HuH-7 (cell line): Measurements from ENCODE around the gene CMTM1.
"Not testable (repeated sequence)": the region's sequence is repeated elsewhere in the genome, so short reads cannot be mapped to it uniquely, and the experiment has no call there.

Source experiments
- DNase-seq: peaks from one replicate; pipeline ENCODE4 v3.0.0; 2011; ENCODE audit warnings: low spot score

Gene CMTM1

DNA sequence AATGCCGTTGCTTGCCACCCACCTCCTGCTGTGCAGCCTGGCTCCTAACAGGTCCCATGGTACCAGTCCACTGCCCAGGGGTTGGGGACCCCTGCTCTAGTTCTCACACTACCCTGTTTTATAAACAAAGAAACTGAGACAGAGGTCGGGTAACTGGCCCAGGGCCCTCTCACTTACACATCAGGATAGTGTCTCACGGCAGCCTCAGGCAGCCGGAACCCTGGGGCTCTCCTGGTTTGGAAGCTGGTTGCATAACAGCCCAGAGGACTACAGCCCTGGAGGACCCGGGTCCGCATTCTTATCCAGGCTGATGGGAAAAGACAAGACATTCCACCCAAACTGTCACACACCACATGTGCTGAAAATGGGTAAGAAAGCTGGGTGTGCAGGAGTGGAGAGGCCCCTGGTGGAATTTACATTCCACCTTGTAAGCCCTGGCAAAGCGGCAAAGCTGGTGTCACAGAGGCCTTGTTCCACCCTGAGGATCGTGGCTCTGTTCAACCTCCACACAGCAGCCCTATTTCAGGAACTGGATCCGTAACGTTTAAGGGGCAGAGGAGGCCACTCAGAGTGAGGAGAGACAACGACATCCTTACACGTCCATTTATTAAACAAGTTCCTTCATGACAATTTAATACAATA is 48.0 kb downstream of the CMTM1 start:
- no peak for DNase-seq

DNA sequence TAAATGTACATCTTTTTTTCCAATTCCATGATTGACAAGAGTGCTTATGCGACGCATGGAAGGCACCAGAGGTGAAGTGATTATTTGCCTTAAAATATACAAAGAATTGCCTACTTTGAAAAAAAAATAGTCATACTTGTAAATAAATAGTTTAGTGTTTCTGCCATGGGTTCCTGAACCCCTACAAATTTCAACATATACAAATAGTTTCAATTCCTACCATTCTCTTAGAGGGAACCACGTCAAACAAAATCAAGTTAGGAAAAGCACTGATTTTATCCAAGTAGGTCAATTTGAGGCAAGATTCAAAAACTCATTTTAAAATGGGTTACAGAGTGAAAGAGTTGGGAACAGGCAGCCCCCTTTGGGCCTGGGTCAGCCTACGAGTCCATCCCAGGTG is 49.9 kb downstream of the CMTM1 start:
- no peak for DNase-seq

DNA sequence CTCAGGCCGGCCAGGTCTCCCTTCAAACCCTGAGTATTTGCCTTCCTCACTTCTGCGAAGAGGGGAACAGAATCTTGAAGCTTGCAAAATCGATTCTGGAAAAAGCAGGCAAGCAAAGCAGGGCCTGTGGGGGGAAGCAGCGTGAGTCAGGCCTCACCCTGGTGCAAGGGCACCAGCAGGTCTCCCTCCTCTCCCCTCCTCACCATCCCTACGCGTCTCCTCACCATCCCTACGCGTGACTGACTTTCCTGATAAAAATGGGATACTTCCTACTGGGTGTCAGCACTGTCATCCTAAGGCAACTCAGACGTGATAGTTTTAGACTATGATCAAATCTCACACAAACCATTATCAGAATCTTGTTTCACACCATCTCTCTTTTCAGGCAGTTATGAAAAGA is 50.4 kb downstream of the CMTM1 start:
- no peak for DNase-seq

DNA sequence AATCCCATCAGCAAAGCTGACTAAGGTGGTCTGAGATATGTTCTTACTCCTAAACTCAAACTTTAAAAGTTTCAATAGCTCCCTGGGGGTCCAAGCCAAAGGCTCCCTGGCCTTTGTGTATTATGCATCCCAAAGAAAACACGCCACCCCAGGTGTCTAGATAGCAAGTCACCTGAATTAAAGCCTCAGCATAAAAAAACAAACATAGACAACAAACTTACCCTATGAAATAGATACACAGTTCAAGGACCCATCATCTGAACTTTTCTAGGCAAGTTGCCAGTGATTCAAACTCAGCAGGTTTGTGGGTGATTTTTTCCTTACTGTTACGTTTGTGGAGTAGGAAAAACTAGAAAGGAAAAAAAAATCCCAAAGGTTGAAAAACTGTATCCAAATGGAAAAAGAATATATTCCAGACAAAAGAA is 50.8 kb downstream of the CMTM1 start:
- DNase-seq = no peak

DNA sequence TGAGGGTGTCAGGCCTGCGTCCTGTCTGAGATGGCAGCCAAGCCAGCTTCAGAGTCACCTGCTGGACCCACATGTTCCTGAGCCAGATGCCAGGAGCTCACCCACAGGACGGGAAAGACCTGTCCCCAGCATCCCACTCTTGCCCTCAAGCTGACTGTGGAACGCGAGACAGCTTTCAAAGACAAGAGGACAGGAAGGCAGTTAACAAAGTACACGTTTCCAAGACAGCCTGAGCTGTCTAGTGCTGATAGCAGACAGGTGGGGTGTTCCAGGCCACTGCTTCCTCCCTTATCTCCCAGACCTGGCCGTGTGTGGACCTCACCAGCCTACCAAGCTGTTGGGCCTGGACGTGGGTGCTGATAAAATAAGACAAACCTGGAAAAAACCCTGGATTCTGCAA is 51.5 kb downstream of the CMTM1 start:
- DNase-seq = no peak

DNA sequence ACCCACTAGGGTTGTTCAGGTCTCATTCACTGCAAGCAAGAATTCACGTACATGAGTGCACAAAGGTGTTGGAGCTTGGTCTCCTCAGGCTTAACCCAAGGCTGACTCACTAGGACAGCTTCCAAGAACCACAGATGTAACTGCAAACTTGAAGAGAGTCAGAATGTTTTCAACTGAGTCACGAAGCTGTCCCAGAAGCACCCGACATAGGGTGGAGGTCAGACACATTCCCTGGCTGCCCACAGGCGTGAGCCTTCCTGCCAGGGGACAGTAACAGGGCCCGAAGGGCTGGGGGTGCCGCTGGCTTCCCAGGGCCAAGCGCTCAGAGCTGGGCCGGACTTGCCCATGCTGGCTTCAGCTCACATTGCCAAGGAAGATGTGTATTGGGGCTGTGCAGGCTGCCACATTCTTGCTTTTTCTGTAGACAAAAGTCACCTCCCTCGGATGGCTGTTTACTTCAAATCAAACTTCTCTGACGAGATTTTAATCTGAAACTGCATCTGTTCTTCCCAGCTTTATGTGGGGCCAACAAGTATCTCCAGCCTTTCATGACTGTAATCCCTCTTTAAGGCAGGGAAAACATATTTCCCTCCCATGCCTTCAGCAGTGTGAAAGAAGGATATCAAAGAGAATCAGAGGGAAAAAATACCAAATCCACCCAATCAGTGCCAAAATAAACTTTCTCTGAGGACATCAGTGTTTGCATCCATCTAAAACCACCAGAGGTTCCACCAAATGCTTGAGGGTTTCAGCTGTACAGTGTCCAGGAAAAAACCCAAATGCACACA is 52.5 kb downstream of the CMTM1 start:
- DNase-seq = no peak

DNA sequence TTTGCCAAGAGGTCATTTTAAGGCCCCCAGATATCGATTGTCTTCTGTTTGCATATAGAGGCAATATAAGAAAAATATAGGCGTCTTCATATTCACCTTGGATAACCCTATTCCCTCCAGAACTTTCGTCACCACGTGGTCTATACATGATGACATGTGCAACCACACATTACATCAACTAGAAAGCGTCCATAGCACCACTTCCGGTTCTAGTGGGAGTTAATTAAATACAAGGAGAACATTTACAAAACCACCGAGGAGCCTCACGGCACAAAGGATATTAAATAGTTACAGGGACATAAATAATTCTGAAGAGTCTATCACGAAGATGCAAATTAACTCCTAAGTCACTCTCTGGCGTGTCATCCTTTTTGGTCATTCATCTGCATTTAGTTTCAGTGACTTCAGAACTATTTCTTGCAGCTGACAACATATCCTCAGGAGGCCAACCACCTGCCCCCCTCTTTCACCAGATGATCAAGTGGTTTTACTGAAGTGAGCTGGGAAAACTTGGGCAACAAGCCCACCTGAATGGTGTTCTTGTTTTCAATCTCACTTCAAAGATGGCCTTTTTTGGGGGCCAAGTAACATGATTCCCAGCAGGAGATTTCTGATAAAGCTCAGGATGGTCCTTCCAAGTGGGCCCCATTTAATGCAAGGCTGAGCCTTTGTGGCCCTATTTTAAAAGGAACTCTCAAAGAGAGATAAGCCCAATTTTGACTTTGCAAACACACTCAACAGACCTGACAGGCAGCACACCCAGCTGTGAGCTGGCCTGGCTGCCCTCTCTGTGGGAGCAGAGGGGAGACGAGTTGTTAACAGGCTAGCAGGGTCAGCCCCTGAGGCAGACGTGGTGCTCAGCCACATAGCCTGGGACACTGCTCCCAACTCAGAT is 53.5 kb downstream of the CMTM1 start:
- no peak for DNase-seq

DNA sequence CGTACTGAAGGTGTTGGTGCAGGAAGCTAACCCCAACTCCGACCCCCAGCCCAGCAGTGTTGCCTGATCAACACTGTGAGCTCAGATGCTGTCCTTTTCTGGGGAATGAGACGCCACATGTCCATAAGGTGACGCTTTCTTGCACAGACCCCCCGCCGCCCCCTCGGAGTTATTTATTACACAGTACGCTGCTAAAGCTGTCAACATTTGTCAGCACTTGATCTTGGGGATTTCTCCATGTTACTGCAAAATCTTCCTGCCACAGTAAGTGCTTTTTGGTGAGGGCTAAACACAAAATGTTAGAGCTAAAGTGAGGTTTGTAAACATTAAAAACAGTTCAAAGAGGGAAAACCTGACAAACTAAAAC is 54.2 kb downstream of the CMTM1 start:
- no peak for DNase-seq

DNA sequence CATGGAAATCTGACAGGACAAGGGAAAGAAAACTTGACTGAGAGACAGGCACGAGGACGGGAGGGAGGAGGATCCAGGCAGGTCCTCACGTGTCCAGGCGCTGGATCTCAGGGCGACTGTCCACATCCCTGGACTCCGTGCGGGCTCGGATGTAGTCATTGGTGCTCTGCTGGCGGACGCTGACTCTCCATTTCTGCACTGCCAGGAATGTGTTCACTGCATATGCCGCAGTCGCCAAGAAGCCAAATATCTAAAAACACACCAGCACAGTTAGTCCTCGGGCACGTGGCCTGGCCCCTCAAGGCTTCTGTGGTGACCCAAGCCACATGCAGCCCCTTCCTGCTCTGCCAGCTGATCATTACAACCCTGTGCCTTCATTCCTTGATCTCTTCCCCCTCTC is 55.7 kb downstream of the CMTM1 start:
- DNase-seq = no peak

DNA sequence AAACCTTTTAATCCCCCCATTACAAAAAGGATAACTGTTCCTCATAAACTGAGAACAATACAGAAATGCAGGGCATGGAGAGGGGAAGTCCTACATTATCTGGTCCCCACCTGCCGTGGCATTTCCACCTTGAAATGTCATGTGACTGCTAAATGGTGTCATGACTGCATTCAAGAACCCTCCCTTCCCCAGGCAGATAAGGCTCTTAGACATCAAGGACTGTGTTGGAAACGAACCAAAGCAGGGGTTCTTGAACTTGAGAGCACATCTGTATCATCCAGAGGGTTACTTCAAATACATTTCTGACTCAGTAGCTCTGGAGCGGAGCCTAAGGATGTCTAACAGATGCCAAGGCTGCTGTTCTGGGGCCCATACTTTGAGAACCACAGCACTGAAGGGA is 56.6 kb downstream of the CMTM1 start:
- DNase-seq = no peak

DNA sequence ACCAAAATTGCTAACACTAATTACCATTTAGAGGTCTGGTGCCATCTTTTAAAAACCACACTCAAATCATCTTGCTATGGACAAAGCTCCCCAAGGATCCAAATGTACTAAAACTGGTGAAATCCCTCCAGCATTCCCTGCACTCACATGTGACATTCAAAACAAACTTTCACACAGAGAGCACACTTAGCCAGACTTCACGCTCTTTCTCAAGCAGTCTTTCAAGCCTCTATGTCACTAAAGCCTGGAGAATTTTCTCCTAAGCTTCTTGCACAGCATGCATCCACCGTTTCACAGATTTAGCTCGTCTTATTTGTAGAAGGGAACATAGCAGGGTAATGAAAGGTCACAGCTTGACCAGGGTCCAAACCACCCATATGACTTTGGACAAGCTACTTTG is 57.5 kb downstream of the CMTM1 start:
- no peak for DNase-seq

DNA sequence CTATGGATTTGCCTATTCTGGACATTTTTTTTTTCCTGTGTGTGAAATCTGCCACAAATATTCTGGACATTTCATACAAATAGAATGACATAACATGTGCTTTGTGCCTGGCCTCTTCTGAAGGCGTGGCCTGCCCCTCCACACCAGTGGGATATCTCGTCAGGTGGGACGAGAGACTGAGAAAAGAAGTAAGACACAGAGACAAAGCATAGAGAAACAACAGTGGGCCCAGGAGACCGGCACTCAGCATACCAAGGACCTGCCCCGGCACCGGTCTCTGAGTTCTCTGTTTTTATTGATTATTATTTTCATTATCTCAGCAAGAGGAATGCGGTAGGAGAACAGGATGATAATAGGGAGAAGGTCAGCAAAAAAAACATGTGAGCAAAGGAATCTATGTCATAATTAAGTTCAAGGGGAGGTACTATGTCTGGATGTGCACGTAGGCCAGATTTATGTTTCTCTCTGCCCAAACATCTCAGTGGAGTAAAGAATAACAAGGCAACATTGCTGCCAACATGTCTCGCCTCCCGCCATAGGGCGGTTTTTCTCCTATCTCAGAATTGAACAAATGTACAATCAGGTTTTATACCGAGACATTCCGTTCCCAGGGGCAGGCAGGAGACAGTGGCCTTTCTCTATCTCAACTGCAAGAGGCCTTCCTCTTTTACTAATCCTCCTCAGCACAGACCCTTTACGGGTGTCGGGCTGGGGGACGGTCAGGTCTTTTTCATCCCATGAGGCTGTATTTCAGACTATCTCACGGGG is 61.6 kb downstream of the CMTM1 start:
- DNase-seq = not testable (repeated sequence)
